GM21515 (cell line): Measurements from ENCODE around the gene RUNX1.
"Not testable (repeated sequence)": the region's sequence is repeated elsewhere in the genome, so short reads cannot be mapped to it uniquely, and the experiment has no call there.

Source experiments
- ATAC-seq: cut with Tn5 transposase; IDR thresholded peaks from one replicate; pipeline ENCODE4 v1.9.1; 2021; ENCODE audit not compliant: unreplicated experiment

Gene RUNX1

DNA sequence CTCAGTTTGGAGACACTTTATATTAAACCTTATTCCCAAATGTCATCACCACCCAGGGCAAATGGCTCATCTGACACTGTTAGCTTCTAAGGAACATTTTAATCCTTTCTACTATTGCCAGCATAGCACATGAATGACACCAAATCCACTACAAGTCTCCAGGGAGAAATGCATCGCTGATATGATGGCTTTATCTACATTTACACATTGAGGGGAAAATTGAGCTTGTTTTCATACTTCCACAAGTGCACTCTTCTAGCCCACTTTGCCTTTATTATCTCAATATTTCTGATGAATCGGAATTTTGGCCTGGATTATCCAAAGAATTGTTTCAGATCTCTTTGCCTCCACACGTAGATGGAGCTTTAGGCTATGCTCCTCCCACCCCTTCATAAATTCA, 75.4 kb downstream of the RUNX1 start:
- ATAC-seq = no peak

DNA sequence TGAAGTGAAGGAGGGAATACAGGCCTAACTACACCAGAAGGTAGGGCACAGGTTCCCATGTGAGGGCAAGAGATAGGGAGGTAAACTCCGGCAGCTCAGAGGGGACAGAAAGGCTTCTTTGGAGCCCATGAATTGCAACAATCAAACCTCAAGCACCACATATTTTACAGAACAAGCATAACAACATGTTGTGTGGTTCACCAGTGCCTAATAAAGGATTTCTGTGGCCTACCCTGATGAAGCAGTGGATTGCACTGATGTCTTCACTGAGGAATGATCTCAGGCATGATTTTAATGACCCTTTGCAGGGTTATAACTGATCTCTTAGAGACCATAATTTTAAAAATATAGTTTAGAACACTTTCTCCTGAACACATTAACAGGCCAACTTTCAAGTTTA, 77.4 kb downstream of the RUNX1 start:
- no peak for ATAC-seq

- no peak for ATAC-seq
Measured at GRCh38 chr21:34970566-34970965, 78.5 kb downstream of the RUNX1 start.

DNA sequence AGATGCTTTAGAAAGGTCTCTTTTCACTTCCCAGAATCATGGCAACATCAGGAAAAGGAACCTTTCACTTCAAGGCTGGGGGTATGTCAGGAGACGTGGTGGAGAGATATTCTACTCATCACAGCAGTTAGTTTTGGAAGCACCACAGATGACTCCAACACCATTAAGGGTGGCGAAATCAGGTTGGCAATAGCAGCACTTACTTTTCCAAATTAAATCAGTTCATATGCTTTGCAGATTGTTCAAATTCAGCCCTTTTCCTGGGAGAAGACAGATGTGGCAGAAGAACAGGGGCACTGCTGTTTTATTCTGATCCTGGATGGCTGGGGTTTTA, 79.0 kb downstream of the RUNX1 start:
- ATAC-seq = no peak

GRCh38 chr21:34969423-34970166, 79.5 kb downstream of the RUNX1 start:
- ATAC-seq = no peak

DNA sequence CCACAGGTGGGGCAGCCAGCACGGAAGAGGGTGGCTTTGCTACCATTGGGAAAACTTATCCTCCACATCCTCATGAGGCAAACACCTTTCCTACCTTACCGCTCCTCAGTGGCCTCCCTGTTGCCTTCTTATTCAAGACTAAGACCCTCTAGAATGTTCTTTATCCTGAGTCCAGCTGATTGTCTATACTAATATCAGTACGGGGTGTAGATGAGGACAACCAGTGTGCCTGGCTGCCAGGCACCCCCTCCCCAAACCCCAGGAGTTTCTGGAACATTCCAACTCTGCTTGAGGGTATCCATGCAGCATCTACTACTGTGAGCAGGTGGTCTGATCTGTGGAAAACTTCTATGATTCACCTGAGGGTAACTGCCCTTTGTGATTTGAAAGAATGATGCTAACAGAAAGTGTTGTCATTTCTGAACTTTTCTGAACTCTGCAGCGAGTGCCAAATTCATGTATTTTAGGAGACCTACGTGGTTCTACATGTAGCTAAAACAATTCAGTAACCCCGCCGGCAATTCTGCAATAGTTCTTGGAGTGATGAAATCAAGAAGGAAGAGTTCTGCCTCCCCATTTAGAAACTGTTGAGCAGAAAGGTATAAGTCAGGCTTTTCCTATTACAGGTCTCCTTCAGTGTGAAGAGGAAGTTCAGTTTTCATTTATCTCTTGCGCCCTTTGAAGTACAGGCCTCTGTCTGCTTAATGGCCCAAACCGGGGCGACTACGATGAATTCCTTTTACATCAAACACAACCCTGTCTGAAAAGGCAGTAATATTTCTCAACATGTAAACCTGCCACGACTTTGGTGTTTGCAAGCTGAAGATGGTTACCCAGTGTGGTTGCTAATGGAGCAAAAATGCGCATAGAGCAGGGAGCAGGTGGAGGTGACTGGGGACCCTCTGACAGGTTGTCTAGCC, 80.4 kb downstream of the RUNX1 start:
- ATAC-seq = no peak

GRCh38 chr21:34967509-34968289, 81.4 kb downstream of the RUNX1 start:
- no peak for ATAC-seq

GRCh38 chr21:34966881-34967280, 82.2 kb downstream of the RUNX1 start:
- not testable (repeated sequence) for ATAC-seq

- no peak for ATAC-seq
Measured at GRCh38 chr21:34965200-34966174, 83.6 kb downstream of the RUNX1 start.

DNA sequence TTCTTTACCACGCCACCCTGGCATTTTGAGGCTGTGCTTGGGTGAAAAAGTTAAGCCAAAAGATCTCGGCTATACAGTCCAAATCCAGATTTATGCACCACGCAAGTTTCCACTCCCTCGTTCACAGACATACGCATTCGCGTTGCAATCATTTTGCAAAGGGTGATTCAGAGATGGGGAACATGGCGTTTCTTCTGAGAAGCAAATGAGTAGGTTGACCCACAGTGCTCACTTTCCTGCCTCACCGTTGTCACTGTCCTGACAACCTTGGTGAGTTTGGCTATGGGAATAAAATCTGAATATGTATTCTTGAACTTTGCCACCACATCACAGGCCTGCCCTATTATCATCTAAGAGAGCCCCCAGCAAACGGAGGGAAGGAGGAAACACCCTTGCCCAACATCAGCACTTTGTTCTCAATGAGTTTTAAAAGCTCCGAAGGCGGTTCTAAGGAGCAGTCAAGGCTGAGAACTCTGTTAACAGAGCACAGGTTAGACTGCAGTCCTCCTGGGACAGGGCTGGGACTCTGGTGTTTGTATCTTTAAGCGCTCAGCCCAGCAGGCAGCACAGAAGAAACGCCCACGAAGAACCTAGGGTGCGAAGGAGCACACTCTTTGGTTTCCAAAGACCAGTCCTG, 86.4 kb downstream of the RUNX1 start:
- no peak for ATAC-seq

GRCh38 chr21:34962136-34962535, 87.0 kb downstream of the RUNX1 start:
- ATAC-seq = no peak

DNA sequence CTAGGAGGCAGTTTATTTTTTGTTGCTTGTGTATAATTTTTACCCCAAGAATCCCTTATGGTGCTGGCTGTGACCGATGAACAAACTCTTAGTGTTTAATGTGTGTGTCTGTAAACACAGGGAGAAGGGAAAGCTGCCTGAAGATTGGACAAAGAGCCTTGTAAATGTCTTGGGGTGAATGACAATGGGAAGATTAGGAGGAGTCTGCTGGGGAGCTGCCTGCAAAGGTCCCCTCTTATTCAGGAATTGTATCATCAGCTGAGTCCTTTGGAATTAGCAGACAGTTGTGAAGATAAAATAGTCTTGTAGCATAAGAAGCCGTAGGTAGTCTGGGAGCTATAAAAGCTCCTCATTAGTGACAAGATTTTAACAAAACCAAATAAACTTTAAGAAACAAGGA, 88.4 kb downstream of the RUNX1 start:
- ATAC-seq = no peak

DNA sequence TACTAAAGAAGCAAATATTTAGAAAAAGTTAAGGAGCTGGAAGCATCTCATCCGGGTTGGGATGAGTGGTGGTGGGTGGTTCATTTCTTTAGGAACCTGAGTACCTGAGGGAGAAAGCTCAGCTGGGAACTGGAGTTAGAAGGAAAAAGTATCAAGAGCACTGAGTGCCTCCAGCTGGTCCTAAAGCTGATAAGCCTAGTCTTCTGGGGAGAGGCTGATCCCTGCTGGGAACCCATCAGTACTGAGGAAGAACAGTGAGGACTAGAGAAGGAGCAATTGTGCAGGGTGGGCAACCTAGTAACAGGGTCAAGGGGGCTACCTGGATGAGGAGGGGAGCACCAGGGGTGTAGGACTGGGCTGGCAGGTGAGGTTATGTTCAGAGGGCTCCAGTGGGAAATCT, 89.5 kb downstream of the RUNX1 start:
- ATAC-seq = no peak

DNA sequence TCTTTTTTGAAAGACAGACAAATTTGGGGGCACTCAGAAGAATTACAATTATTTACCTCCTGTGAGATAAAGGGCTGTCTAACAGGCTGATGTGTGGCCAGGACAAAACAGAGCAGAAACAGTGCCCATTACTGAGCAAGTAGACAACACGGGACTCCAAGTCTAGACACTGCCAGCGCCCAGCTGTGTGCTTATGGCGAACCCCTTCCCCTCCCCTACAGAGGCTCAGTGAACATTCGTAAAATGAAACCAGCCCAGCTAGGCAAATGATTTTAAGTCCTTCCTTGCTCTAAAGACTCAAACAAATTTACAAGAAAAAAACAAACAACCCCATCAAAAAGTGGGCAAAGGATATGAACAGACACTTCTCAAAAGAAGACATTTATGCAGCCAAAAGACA, 91.1 kb downstream of the RUNX1 start:
- no peak for ATAC-seq

GRCh38 chr21:34956416-34957316, 92.4 kb downstream of the RUNX1 start:
- no peak for ATAC-seq

- no peak for ATAC-seq
Measured at GRCh38 chr21:34953950-34954349, 95.2 kb downstream of the RUNX1 start.

GRCh38 chr21:34952701-34953100, 96.4 kb downstream of the RUNX1 start:
- no peak for ATAC-seq

DNA sequence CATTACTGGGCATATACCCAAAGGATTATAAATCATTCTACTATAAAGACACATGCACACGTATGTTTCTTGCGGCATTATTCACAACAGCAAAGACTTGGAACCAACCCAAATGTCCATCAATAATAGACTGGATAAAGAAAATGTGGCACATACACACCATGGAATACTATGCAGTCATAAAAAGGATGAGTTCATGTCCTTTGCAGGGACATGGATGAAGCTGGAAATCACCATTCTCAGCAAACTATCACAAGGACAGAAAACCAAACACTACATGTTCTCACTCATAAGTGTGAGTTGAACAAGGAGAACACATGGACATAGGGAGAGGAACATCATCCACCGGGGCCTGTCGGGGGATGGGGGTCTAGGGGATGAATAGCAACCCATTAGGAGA, 97.2 kb downstream of the RUNX1 start:
- ATAC-seq = not testable (repeated sequence)

DNA sequence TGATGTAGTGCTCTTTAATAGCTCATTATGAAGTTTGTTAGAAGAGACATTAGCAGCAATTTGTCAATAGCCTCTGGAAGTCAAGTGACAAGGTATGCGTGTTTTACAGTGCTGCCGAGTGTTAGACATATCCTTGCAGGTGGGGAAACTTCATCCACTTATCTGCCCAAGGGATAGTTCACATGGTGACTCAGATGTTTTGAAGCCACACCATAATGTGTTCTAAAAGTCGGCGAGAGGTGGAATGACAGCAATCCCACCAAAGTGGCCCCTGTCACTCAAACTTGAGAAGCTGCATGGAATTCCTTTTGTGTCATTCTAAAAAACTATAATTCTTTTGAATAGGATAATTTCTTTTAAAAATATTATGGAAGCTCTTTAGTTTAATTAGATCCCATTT, 98.1 kb downstream of the RUNX1 start:
- no peak for ATAC-seq
